Left colon (tissue), 2 donors: ENCODE data around the gene ASB7. TPM values are rescaled to one million over a fixed set of nuclear protein-coding genes. Genes with fewer than 3 reads are reported as not detected.
"Not testable (repeated sequence)": the region's sequence is repeated elsewhere in the genome, so short reads cannot be mapped to it uniquely, and the experiment has no call there.

Experiments used
- ATAC-seq: fragments of 200-7000 bp; cut with Tn5 transposase; one replicate; pipeline ENCODE4 v1.9.1; 2020; ENCODE audit warnings: mild to moderate bottlenecking, moderate library complexity
- DNase-seq, 2 donors: peaks; one replicate each; pipeline ENCODE4 v3.0.0-alpha.2; 2020
- intact Hi-C, 2 donors: fragments of 100-400 bp; cut with DNase I in 1 of 2; cut with micrococcal nuclease in 1 of 2; formaldehyde crosslinking; loops; one replicate each; pipeline versions ENCODE4 v1.11.2 to v1.14.0; 2022; cut with DNase I, micrococcal nuclease
- total RNA-seq, 2 donors: library from RNA; stranded (reverse); fragmentation: NEBNext Ultra II Directional; extraction: Animal tissue kit (Norgen Biotek cat#: 25700); gene quantifications; one replicate each; pipeline ENCODE4 v1.2.1, GENCODE V29; 2021
- donor health status: DM: no; HTN: no; CAD: no.
- donor health status: DM: yes; HTN: yes; CAD: no.

ASB7 gene
- total RNA-seq, 2 donors from 2014 or later, result 26.7 to 26.8 TPM

DNA sequence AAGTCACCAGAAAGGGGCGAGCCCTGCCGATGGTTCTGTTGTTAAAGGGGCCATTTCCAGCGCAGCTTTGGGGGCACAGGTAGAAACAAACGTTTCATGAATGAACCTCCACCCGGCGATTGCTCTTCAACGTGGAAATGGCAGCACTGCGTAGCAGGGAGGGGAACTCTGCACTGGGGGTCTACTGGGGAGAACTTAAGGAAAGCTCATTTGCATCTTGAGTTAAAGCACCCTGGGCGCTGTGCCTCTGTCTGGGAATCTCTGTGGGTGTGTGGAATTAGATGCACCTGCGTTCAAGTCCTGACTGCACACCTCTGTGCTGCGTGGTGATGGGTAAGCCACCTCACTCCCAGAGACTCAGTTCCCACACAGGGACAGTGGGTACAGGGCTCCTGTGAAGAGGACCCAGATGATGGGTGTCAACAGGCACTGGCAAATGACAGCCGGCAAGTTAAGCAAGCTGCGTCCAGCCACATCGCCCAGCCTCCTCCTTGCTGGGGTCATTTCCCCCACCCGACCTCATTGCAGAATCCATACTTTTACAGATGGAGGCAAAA lies 68.8 kb downstream of the ASB7 start:
- intact Hi-C loops, result loop anchor here in 1 of 2 donors (5.0 kb wide), 1 partner anchor 201 kb away; no protein-coding TSS in a partner anchor
- ATAC-seq (no peak), DNase-seq (no peak)

DNA sequence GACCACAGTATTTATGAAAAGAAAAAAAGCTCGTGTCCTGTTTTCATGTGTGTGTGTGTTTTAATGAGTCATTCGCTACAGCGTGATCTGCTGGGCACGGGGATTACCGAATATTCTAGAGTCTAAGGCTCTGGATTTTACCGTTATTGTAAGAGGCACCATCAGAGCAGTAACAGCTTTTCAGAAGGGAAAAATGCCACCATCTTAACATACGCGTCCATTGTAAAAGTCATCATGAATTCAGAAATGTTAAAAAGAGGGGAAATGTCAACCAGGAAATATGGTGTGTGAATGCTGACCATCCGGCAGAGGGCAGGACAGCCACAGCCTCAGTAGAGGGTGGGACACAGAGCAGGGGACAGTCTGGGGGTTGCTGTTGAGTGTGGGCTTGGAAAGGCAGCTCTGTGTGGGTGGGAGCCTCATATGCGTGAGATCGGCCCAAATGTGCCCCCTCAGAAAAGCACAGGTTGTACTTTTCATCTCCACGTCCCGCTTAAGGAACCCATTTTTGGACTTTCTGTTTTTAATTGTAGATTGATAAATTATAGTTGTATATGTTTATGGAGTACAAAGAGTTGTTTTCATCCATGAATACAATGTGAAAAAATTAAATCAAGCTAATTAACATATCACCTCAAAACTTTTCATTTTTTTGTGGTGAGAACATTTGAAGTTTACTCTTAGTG lies 69.6 kb downstream of the ASB7 start:
- intact Hi-C loops, result loop anchor here in 1 of 2 donors (5.0 kb wide), 1 partner anchor 200 kb away; no protein-coding TSS in a partner anchor
- no peak for ATAC-seq
- DNase-seq, result no peak

DNA sequence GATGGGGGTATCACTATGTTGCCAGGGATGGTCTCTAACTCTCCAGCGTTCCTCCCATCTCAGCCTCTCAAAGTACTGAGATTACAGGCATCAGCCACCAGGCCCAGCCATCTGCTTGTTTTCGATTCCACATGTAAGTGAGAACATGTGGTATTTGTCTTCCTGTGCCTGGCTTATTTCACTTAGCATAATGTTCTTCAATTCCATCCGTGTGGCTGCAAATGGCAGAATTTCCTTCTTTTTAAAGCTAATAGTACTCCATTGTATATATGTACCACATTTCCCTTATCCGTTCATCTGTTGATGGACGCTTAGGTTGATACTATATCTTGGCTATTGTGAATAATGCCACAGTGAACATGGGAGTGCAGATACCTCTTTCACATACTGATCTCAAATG lies 70.6 kb downstream of the ASB7 start:
- DNase-seq (no peak), ATAC-seq (no peak)
- intact Hi-C loops, result loop anchor here in 1 of 2 donors (5.0 kb wide), 1 partner anchor 199 kb away; no protein-coding TSS in a partner anchor

DNA sequence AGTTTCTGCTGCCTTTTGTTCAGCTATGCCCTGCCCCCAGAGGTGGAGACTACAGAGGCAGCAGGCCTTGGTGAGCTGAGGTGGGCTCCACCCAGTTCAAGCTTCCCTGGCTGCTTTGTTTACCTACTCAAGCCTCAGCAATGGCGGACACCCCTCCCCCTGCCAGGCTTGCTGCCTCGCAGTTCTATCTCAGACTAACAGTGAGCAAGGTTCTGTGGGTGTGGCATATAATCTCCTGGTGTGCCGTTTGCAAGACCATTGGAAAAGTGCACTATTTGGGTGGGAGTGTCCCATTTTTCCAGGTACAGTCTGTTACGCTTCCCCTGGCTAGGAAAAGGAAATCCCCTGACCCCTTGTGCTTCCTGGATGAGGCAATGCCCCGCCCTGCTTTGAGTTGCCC lies 76.8 kb downstream of the ASB7 start:
- intact Hi-C loops, DNase-seq, ATAC-seq: not testable (repeated sequence)

DNA sequence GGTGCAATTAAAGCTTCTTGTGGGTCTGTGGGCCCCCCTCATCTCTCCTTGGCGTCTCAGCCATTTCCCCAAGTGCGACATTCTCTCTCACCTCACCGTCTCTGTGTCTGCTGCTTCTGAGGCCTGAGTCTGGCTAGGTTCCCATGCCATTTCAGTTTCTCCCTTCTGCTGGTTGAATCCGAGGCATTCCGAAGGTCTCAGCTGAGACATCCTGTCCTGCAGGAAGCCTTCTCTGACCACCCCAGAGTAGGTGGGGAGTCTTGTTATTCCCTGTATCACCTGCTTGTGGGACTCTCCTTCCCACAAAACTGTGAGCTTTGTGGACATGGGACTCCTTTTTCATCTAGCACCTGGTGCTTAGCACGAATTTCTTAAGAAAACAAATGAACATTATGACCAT lies 78.3 kb downstream of the ASB7 start:
- no peak for DNase-seq
- intact Hi-C loops, result no loop called here
- no peak for ATAC-seq

DNA sequence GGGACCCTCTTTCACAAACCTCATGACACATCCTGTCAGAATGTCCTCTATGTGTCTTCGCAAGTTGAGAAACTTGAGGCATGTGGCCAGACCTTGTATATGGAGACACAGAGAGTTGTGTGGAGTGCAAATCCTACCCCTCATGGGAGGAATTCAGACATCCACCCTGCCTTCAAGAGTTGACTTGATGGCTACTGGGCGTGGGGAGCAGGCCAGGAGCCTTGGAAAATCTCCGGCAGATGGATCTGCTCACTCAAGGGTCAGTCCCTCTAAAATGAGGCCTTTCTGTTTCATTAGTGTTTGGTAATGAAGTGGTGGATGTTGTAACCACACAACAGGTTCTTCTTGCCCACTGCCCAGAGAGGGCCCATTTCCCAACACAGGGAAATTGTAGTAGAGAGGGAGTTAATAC lies 79.0 kb downstream of the ASB7 start:
- DNase-seq (no peak), ATAC-seq (no peak)
- intact Hi-C loops, result no loop called here

DNA sequence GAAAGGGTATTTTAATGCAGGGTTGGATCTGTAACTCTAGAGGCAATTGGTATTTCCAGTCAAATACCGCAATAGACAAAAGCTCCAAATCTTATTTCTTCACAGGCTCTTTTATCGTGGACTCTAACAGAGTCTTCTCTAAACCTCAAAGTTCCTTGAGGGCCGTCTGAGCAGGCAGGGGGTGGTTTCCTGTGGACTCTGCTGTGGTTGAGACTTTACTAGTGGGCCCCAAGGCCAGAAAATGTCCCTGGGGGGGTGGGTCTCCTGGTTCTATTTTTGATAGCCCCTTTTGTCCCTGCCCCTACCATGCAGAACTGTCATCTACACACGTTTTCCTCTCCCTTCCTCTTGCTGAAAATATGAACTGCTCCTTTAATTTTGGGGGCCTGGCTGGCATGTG lies 80.1 kb downstream of the ASB7 start:
- DNase-seq, result no peak
- intact Hi-C loops, result no loop called here
- ATAC-seq, result no peak

DNA sequence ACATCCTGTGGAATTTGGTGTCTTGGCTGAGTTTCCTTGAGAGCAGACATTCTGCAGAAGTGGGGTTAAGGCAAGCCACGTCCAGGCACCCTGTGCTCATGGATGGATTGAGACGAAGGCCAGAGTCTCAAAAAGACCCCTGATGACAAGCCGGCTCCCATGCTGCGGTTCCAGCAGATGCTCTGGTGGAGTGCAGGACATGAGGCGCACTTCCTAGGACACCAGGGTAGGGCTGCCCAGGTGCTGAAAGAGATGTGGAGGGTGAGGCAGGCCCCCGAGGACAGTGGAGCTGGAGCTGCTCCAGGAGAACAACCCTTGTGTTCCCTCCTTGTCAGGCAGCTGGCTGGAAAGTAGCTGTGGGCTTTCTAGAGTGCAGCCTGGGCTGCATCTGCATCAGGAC lies 81.0 kb downstream of the ASB7 start:
- no peak for ATAC-seq
- DNase-seq, result no peak

DNA sequence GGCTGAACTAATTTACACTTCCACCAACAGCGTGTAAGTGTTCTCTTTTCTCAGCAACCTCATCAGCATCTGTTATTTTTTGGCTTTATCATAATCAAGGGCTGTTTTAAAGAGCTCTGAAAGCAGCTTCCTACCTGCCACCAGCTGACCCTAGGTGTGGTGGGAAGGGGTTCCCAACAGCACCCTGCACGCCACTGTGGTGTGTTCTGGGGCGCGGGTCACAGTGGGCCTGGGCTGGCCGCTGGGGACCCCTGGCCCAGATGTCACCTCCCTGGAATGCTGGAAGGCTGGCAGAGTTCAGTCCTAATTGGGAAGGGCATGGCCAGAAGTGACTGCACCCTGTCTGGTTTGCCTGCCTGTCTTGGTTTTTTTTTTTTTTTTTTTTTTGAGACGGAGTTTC lies 82.2 kb downstream of the ASB7 start:
- intact Hi-C loops, result no loop called here
- DNase-seq (no peak), ATAC-seq (no peak)

More for the DNA sequence above, 81.0 kb downstream of the ASB7 start:
- intact Hi-C loops, result no loop called here

DNA sequence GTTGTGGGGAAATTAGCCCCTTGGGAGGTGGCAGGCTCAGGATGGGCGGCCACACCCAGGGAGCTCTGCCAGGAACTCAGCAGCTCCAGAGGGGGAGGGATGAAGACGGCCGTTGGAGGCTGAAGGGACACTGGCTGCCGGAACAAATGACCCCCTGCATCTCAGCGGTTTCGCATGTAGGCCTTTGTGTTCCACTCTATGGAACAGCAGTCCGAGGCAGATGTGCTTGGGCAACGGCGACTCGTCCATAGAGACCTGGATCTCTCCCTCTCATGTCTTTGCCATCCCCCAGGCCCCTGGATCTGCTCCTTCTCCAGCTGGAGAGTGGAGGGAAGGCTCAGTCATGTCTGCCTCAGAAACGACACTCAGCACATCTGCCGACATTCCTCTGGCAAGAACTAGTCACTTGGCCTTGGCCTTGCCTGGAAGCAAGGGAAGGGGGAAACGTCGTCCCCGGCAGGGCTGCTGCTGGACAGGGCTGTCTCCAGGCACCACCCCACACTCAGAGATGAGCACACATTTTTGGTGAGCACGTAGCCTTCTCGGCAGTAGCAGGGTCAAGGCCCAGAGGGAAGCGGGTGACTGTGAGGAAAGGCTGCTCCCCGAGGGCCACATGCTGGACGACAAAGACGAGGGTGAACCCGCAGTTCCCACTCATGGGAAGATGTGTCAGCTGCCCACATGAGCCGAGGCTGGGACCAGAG lies 83.8 kb downstream of the ASB7 start:
- DNase-seq, result no peak
- ATAC-seq, result no peak
- intact Hi-C loops, result no loop called here

DNA sequence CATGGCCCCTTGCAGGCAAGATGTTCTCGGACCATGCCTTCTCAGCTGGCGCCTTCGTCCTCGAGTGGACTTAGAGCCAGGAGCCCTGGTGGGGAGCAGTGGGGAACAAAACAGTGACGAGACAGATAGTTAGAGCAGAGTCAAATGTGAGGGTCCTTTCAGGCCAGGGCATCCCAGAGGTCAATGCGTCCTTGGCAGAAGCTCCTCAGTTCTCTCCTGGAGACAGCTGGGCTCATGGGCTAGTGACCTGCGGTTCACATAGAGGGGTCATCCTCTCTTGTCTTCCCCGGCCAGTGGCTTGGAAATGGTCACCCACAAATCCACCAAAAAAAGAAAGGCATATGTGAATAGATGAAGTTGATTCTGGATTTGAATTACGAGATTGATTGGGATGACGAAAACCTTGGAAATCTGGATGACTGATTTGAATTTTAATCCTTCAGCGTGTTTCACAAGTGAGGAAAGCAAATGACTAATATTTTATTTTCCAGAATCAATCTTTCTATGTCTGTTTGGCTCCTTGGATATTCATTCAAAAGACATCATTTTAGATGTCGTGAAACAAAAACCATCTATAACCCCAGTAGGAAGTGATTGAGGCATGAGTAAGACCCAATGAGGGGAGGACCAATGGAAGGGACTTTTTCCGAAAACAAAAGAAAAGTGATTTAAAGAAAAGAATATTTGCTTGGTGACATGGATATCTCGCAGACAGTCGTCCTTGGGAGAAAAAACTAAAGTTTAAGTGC lies 84.5 kb downstream of the ASB7 start:
- ATAC-seq, result no peak
- intact Hi-C loops, result no loop called here
- DNase-seq, result no peak

DNA sequence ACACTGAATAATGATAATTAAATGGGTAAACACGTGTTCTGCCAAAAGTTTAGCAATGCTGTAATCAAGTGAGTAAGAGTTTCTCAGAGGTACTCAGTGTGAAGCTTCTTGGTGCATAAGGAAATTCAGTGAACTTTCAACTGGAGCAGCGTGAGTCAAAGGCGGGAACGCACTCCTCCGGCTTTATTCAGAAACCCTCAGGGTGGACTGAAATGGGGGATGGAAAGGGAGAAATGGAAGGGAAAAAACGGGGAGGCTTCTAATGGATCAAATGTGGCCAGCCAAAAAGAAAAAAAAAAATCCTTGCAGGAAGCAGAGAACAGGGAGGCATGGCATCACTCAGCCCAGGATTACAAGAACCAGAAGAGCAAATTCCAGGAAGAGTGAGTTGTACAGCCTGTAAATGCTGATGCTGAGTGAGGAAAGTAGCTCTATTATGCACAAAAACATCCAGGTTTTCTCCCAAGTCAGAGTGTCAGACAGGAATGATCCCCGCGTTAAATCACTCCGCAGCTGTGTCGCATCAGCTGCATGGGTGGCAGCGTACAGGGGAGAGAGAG lies 85.3 kb downstream of the ASB7 start:
- DNase-seq, result no peak
- intact Hi-C loops, result no loop called here
- no peak for ATAC-seq

DNA sequence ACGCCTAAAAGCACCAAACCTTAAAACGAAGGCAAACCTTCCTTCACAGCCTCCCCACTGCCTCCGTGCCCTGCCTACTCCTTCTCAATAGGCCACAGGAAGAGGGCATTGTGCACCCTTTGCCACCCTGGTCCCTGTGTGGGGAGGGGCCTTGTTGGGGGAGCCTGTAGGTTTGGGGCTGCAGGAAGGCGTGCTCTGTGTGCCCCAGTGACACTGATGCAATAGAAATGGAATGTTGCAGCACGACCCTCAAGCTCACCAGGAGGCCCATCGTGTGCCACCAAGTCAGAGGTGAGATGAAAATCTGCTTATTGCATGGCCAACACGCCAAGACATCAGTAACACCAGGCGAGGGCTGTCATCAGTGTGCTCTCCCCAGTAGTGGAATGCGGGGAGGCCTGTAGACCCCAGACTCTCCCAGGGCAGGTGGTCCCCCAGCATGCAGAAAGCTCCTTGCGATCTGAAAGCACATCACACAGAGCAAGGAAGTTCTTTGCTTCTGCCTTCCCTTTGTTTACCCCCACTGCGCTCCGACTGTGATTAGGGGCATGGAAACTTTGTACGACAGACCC lies 86.2 kb downstream of the ASB7 start:
- intact Hi-C loops, result no loop called here
- ATAC-seq (no peak), DNase-seq (no peak)

DNA sequence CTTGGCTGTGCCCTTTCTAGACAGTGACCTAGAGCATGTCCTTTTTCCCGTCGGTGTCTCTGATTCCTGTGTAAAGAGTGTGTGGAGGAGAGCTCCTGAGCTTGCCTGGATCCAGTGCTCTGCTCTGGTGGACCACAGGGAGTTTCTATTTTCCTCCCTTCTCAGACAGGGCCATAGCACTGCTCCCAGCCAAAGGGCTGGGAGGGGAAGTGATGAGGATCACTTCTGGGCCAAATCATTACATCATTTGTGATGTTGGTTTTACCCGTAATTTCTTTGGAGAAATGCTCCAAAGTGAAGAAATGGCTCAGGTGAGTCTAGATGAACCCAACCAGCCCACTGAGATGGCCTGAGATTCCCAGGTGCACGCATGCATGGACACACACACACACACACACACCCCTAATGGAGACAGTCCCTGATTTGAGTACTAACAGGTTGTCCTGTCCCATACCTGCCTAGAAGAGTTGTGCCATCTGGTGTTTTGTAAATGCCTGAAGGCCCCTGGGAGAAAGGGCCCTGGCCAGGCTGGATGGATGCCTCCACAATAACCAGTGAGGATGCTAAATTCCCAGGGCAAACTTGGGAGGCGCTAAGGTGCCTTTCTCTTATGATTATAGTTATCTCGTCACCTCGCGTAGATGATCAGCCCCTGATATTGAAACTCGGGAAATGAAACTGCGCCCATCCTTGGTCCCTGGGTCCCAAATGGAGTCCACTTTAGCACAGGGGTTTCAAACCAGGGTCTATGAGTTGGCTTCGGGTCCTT lies 86.9 kb downstream of the ASB7 start:
- DNase-seq (no peak), ATAC-seq (no peak)
- intact Hi-C loops, result no loop called here

DNA sequence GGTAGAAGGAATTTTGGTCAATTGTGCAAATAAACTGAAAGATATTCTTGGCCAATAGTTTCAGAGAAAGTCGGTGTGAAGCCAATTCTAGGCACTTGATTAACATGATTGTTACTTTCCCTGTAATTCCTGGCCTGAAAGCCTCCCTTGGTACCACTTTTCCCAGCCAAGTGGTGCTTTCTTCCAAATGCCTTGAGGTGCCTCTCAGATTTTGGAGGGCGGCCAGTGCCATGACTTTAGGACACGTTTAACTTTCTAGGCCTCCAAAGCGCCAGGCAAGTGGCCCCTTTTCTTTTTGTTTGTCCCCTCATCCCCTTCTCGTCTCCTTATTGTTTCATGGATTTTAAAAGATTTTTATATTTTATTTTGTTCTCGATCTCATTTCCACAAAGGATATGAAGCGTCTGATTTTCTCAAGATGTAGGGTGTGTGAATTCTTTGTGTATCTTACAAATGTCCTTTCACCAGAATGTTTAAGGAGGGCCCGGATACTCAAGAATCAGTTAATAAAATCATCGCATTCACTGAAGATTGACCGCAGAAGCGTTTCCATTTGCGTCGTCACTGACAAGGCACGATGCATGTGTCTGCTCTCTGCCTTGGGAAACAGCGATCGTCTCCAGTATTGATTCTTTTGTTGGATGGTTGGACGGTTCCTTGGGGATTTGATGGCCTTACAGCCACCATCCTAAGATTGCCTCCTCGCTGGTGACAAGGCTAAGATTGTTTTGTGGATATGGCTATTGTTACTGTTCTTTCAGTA lies 87.8 kb downstream of the ASB7 start:
- no peak for DNase-seq
- intact Hi-C loops, result no loop called here
- ATAC-seq, result no peak

DNA sequence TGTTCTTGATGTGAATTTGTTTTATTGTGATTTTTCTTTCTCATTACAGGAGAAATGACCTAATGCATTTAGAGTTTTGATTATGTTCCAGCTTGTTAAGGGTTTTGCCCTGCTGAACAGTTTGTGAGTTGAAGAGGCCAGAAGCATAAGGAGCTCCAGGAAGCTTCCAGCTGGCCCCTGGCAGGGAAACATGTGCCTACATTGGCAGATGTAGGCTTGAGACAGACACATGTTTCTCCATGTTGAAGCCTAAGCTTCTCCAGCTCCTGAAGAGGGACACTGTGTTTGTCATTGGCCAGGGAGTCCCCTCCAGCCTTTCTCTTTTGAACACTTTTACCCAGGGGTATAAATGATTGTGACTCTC lies 88.4 kb downstream of the ASB7 start:
- ATAC-seq (no peak), DNase-seq (no peak)
- intact Hi-C loops, result no loop called here

DNA sequence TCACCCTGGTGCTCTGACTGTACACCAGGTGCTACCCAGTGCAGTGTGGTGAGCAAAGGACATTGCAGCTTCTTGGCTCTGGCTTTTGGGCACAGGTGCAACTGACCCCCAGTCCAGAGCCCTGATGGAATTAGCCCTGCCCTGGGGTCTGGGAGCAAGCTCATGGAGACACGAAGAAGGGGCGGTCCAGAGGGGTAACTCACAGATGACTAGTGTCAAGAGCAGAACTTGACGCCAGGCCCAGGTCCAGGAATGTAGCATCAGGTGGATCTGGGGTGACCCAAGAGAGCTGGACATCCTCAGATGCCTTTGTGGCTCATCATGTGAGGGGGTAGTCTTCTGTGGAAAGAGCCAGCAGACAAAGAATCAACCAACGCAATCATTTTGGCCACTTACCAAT lies 88.9 kb downstream of the ASB7 start:
- ATAC-seq (no peak), DNase-seq (no peak)
- intact Hi-C loops, result no loop called here

DNA sequence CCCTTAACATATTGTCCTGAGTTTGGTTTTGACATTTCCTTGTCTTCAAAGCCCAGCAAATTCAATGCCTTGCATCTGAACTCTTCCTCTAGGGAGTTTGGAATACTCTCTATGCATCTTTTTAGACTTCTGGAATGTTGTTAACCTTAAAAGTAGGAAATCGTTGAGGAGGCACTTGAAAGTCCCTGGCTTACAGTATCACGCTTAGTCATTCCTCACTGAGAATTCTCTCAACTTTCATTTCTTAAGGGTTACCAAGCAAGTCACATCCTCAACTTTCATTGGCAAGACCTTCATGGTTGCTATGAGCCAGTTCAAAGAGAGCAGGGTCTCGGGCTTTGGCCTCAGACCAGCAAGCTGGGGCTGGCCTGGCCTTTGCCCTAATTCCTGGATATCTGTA lies 89.9 kb downstream of the ASB7 start:
- intact Hi-C loops, result no loop called here
- no peak for ATAC-seq
- no peak for DNase-seq
